GM23248 (cell line): Measurements from ENCODE around the gene MEFV. TPM values are rescaled to one million over a fixed set of nuclear protein-coding genes. Genes with fewer than 3 reads are reported as not detected.

Experiments
- DNase-seq: peaks from one replicate; pipeline ENCODE4 v3.0.0-alpha.2; 2015
- H2AFZ ChIP-seq: fragments of 200-600 bp; sonication (generic); 2 replicates; pipeline ENCODE4 v1.6.1; 2016; ENCODE audit warnings: antibody characterized with exemption
- H3F3A ChIP-seq: fragments of 200-600 bp; sonication (generic); 2 replicates; pipeline ENCODE4 v1.6.1; 2016; ENCODE audit warnings: mild to moderate bottlenecking, antibody characterized with exemption, mixed run types; ENCODE audit not compliant: insufficient read depth
- H3K27ac ChIP-seq: fragments of 200-600 bp; sonication (generic); 2 replicates; pipeline ENCODE4 v1.5.1; 2016; ENCODE audit warnings: mild to moderate bottlenecking
- H3K27me3 ChIP-seq: fragments of 200-600 bp; sonication (generic); replicated peaks from 2 replicates; pipeline ENCODE4 v1.6.1; 2016; ENCODE audit warnings: mild to moderate bottlenecking; ENCODE audit not compliant: insufficient read depth
- H3K36me3 ChIP-seq: fragments of 200-600 bp; sonication (generic); 2 replicates; pipeline ENCODE4 v1.6.1; 2016; ENCODE audit warnings: low read depth, mild to moderate bottlenecking
- H3K4me1 ChIP-seq: fragments of 200-600 bp; sonication (generic); 2 replicates; pipeline ENCODE4 v1.6.1; 2016; ENCODE audit warnings: mild to moderate bottlenecking; ENCODE audit not compliant: insufficient read depth
- H3K4me2 ChIP-seq: fragments of 200-600 bp; sonication (generic); one replicate; pipeline ENCODE4 v1.6.1; 2016; ENCODE audit warnings: mild to moderate bottlenecking; ENCODE audit not compliant: unreplicated experiment
- H3K4me3 ChIP-seq: fragments of 200-600 bp; sonication (generic); 2 replicates; pipeline ENCODE4 v1.5.1; 2016; ENCODE audit warnings: mild to moderate bottlenecking
- H3K79me2 ChIP-seq: fragments of 200-600 bp; sonication (generic); 2 replicates; pipeline ENCODE4 v1.6.1; 2016; ENCODE audit warnings: mild to moderate bottlenecking; ENCODE audit not compliant: insufficient read depth
- H3K9ac ChIP-seq: fragments of 200-600 bp; sonication (generic); 2 replicates; pipeline ENCODE4 v1.6.1; 2016; ENCODE audit warnings: mild to moderate bottlenecking
- H3K9me2 ChIP-seq: fragments of 200-600 bp; sonication (generic); 2 replicates; pipeline ENCODE4 v1.6.1; 2016; ENCODE audit warnings: mixed run types, mild to moderate bottlenecking, moderate library complexity; ENCODE audit not compliant: insufficient read depth
- H3K9me3 ChIP-seq: fragments of 200-600 bp; sonication (generic); one replicate; pipeline ENCODE4 v1.6.1; 2017; ENCODE audit warnings: low read depth
- H4K20me1 ChIP-seq: fragments of 200-600 bp; sonication (generic); 2 replicates; pipeline ENCODE4 v1.6.0; 2016; ENCODE audit not compliant: insufficient read depth
- EZH2 ChIP-seq: fragments of 200-600 bp; sonication (generic); IDR thresholded peaks from 2 replicates; pipeline ENCODE4 v1.6.1; 2018; ENCODE audit warnings: antibody characterized with exemption, mild to moderate bottlenecking; ENCODE audit not compliant: insufficient read depth, poor library complexity, severe bottlenecking
- EZH2phosphoT487 ChIP-seq: fragments of 200-600 bp; sonication (generic); IDR thresholded peaks from 2 replicates; pipeline ENCODE4 v1.6.1; 2018; ENCODE audit warnings: antibody characterized with exemption, moderate library complexity, mild to moderate bottlenecking, low read depth; ENCODE audit not compliant: insufficient read depth
- WGBS, 2 experiments: methylation state at CpG; one replicate each; pipeline ENCODE4 v1.1.6; 2015 to 2017; ENCODE audit warnings: low lambda C conversion rate in 2 of 2, low coverage in 1 of 2; ENCODE audit errors: missing lambda C conversion rate in 2 of 2; 5-methylcytosine and 5-hydroxymethylcytosine counted together
- in situ Hi-C: fragments of 300-500 bp; cut with MboI; formaldehyde crosslinking; loops from 2 replicates; pipeline ENCODE4 v1.15.0; 2020
- polyA plus RNA-seq: library from polyadenylated mRNA; unstranded; fragments of >200 nt; fragmentation: Nextera tagmentation; extraction: Ambion mirVana; gene quantifications from 2 replicates; pipeline ENCODE4 v1.2.1, GENCODE V29; 2016
- total RNA-seq: library from RNA; depleted of rRNA; stranded (reverse); fragments of >200 nt; shearing (Covaris generic); gene quantifications from 2 replicates; pipeline ENCODE4 v1.2.3, GENCODE V29; 2014

Gene MEFV
- total and polyA plus RNA-seq, 2 experiments from 2014 or later: not detected

DNA sequence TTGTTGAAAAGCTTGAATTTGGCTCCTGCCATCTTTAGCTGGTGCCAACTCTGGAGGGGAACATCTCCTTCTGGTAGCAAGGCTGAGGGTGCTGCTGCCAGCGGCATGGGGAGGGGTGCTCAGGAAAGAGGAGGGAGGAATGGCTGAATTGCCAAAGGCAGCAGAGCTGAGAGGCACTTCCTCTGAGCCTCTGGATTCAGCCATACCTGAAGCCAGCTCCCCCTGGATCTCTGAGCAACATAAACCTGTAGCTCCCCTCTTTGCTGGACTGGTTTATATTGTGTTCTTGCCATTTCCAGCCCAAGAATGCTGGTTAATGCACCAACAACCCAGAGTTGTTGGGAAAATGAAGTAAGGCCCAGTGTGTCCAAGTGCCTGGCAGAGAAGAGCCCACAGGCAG lies 7.4 kb downstream of the MEFV start:
- H3K9me2 ChIP-seq: no peaks in the 10 kb centered on the region
- no peaks in the 10 kb centered on the region for H3K4me1 ChIP-seq
- no peak overlapping the region for H3K27ac ChIP-seq
- in situ Hi-C loops: no loop called here
- H2AFZ ChIP-seq: no peak overlapping the region
- no peak overlapping the region for H3K9ac ChIP-seq
- no peak for DNase-seq
- TF ChIP-seq EZH2phosphoT487: no peak
- TF ChIP-seq EZH2: no peak
- no peaks in the 10 kb centered on the region for H3K36me3 ChIP-seq
- no peaks in the 10 kb centered on the region for H3K79me2 ChIP-seq
- H3K27me3 ChIP-seq: no peaks in the 10 kb centered on the region; the same call in none of the 2 replicates
- no peaks in the 10 kb centered on the region for H3K9me3 ChIP-seq
- WGBS, 2 experiments: 58 to 59% methylated on average over 1 of the region's 1 CpG
- H3F3A ChIP-seq: no peaks in the 10 kb centered on the region
- H3K4me2 ChIP-seq: no peak overlapping the region
- H4K20me1 ChIP-seq: no peaks in the 10 kb centered on the region
- no peak overlapping the region for H3K4me3 ChIP-seq

DNA sequence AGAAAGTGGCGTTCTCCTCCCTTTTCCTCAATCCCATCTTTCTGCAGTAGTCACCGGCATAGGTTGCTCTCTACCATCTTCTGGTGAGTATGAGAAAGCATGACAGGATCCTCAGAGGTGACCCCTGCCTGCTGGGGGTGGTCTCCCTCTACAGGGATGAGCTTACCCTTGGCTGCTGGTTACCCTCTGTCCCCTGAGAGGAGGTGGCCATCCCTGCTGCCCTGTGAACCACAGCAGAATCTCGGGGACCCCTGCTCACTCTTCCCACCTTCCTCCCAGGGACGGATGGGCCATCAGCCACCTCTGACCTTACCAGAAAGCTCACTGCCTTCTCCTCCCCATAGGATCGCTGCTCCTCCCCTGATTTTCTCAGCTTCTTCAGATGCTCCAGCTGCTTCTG lies 7.8 kb downstream of the MEFV start:
- no peaks in the 10 kb centered on the region for H3K9me2 ChIP-seq
- H3F3A ChIP-seq: no peaks in the 10 kb centered on the region
- no peaks in the 10 kb centered on the region for H3K79me2 ChIP-seq
- WGBS, 2 experiments: 48% methylated on average over 5 of the region's 5 CpGs
- in situ Hi-C loops: no loop called here
- H4K20me1 ChIP-seq: no peaks in the 10 kb centered on the region
- no peak overlapping the region for H3K4me3 ChIP-seq
- no peak overlapping the region for H3K4me2 ChIP-seq
- H3K9me3 ChIP-seq: no peaks in the 10 kb centered on the region
- H3K27ac ChIP-seq: no peak overlapping the region
- H3K27me3 ChIP-seq: no peaks in the 10 kb centered on the region; the same call in none of the 2 replicates
- TF ChIP-seq EZH2phosphoT487: no peak
- no peak for TF ChIP-seq EZH2
- no peaks in the 10 kb centered on the region for H3K36me3 ChIP-seq
- H3K4me1 ChIP-seq: no peaks in the 10 kb centered on the region
- no peak for DNase-seq
- H2AFZ ChIP-seq: no peak overlapping the region
- no peak overlapping the region for H3K9ac ChIP-seq

DNA sequence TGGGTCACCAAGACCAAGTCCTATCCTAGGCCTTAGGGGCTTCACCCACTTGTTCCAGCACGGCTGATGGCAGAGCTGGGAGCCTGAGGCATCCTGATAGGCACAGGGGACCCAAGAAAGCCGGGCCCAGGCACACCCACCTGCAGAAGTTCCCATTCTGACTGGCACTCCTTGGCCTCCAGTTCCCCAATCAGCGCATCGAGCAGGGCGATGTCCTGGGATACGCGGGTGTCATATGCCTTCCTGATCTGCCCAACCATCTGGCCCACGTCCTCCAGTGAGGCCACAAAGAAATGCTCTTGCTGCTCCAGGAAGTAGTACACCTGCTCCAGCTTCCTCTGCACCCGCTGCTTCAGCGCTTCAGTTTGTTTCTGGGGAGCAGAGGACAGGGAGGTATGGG lies 9.6 kb downstream of the MEFV start:
- Histone ChIP-seq H3K9me2 (no peaks in the 10 kb centered on the region), H3K27ac (no peak overlapping the region), H2AFZ (no peak overlapping the region), H3K4me1 (no peaks in the 10 kb centered on the region), H3K27me3 (no peaks in the 10 kb centered on the region; the same call in none of the 2 replicates), H3K79me2 (no peaks in the 10 kb centered on the region), H3K36me3 (no peaks in the 10 kb centered on the region), H3K4me3 (no peak overlapping the region), H3K9ac (no peak overlapping the region), H3K4me2 (no peak overlapping the region), H4K20me1 (no peaks in the 10 kb centered on the region), H3F3A (no peaks in the 10 kb centered on the region), H3K9me3 (no peaks in the 10 kb centered on the region)
- 70 to 75% methylated on average over 10 of the region's 10 CpGs for whole genome bisulfite sequencing, 2 experiments
- DNase-seq: no peak
- no peak for TF ChIP-seq EZH2
- TF ChIP-seq EZH2phosphoT487: no peak
- in situ Hi-C loops: no loop called here

DNA sequence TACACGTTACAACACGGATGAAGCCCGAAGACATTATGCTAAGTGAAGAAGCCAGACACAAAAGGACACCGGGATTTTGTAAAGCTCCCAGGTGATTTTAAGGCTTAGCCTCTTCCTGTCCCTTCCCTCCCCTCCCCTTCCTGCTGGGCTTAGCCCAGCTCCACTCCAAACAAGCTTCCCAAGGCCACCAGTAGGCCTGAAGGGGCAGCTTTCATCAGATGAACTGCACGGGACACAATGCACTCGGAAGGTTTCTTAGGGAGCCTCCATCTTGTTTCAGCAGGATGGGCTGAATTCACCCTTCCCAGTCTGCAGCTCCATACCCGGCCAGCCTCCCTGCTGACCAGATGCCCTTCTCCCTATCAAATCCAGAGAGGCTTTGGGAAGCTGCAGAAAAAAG lies 10.4 kb downstream of the MEFV start:
- no peak for TF ChIP-seq EZH2
- no peak for TF ChIP-seq EZH2phosphoT487
- Histone ChIP-seq H3K79me2 (no peaks in the 10 kb centered on the region), H3K36me3 (no peaks in the 10 kb centered on the region), H3K27ac (no peak overlapping the region), H3F3A (no peaks in the 10 kb centered on the region), H4K20me1 (no peaks in the 10 kb centered on the region), H3K9ac (no peak overlapping the region), H2AFZ (no peak overlapping the region), H3K9me3 (no peaks in the 10 kb centered on the region), H3K4me2 (no peak overlapping the region), H3K4me1 (no peaks in the 10 kb centered on the region), H3K9me2 (no peaks in the 10 kb centered on the region), H3K4me3 (no peak overlapping the region), H3K27me3 (no peaks in the 10 kb centered on the region; the same call in none of the 2 replicates)
- 59 to 64% methylated on average over 7 of the region's 7 CpGs for WGBS, 2 experiments
- in situ Hi-C loops: no loop called here
- no peak for DNase-seq

DNA sequence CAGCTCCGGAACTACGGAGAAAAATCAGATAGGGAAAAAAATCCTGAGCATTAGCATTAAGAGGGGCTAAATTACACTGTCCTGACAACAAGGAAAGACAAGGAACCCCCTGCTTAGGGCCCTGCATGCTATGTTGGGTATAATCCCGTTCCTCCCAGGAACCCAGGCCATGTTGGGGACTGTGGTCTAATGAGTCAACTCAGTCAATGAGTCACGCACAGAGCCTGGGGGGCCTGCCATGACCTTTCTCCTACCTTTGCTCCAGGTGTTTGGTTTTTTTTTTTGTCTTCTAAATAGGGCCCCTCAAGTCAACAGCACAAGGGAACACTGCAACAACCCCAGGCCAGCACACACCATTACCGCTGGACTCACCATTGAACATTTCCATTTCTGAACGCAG lies 12.6 kb downstream of the MEFV start:
- in situ Hi-C loops: no loop called here
- H3K9me2 ChIP-seq: no peaks in the 10 kb centered on the region
- no peak overlapping the region for H3K27ac ChIP-seq
- H3K36me3 ChIP-seq: no peaks in the 10 kb centered on the region
- TF ChIP-seq EZH2 (no peak), EZH2phosphoT487 (no peak)
- no peaks in the 10 kb centered on the region; the same call in 1 of the 2 replicates for H3K27me3 ChIP-seq
- no peaks in the 10 kb centered on the region for H3K9me3 ChIP-seq
- 60 to 64% methylated on average over 6 of the region's 6 CpGs for WGBS, 2 experiments
- no peak overlapping the region for H3K4me3 ChIP-seq
- H4K20me1 ChIP-seq: no peaks in the 10 kb centered on the region
- H3K4me2 ChIP-seq: no peak overlapping the region
- no peak overlapping the region for H2AFZ ChIP-seq
- DNase-seq: no peak
- no peak overlapping the region for H3K9ac ChIP-seq
- no peaks in the 10 kb centered on the region for H3F3A ChIP-seq
- no peaks in the 10 kb centered on the region for H3K79me2 ChIP-seq
- H3K4me1 ChIP-seq: no peaks in the 10 kb centered on the region
